GM19043 (cell line): ENCODE measurements around the gene ARPC1B.
"Not testable (repeated sequence)": the region's sequence is repeated elsewhere in the genome, so short reads cannot be mapped to it uniquely, and the experiment has no call there.

Source experiments
- ATAC-seq: cut with Tn5 transposase; IDR thresholded peaks from one replicate; pipeline ENCODE4 v1.9.1; 2021; ENCODE audit warnings: low read depth; ENCODE audit not compliant: unreplicated experiment

Gene ARPC1B

GRCh38 chr7:99407872-99408378 is 33.4 kb downstream of the ARPC1B start:
- no peak for ATAC-seq

GRCh38 chr7:99408379-99409191 is 34.1 kb downstream of the ARPC1B start, which contains the start of the genes BUD31 and PDAP1:
TSS of gene BUD31 (plus strand) at chr7:99408969. CDS start at chr7:99411093, 2,124 bp downstream.
TSS of gene PDAP1 (minus strand) at chr7:99408597. CDS start at chr7:99408548, 49 bp downstream.
- ATAC-seq: peak; percentile 82

GRCh38 chr7:99409192-99409572 is 34.7 kb downstream of the ARPC1B start:
- no peak for ATAC-seq

GRCh38 chr7:99409806-99410205 is 35.3 kb downstream of the ARPC1B start:
- ATAC-seq: no peak

- ATAC-seq: no peak
Observed at GRCh38 chr7:99410635-99411034, 36.1 kb downstream of the ARPC1B start.

- ATAC-seq: not testable (repeated sequence)
Observed at GRCh38 chr7:99415513-99416127, 41.1 kb downstream of the ARPC1B start.

- ATAC-seq: no peak
Observed at GRCh38 chr7:99418260-99418659, 43.7 kb downstream of the ARPC1B start.

- ATAC-seq: no peak
Observed at GRCh38 chr7:99419323-99420021, 44.9 kb downstream of the ARPC1B start.

GRCh38 chr7:99420213-99420612 is 45.7 kb downstream of the ARPC1B start:
- ATAC-seq: no peak

GRCh38 chr7:99420986-99421385 is 46.5 kb downstream of the ARPC1B start:
- ATAC-seq: no peak

- ATAC-seq: no peak
Observed at GRCh38 chr7:99422186-99422585, 47.7 kb downstream of the ARPC1B start.

GRCh38 chr7:99422625-99423024 is 48.1 kb downstream of the ARPC1B start:
- ATAC-seq: no peak

GRCh38 chr7:99424932-99425730 is 50.6 kb downstream of the ARPC1B start:
- no peak for ATAC-seq

- ATAC-seq: no peak
Observed at GRCh38 chr7:99428972-99429566, 54.5 kb downstream of the ARPC1B start.

GRCh38 chr7:99429756-99430155 is 55.2 kb downstream of the ARPC1B start:
- ATAC-seq: no peak

GRCh38 chr7:99431756-99432540 is 57.4 kb downstream of the ARPC1B start:
- ATAC-seq: not testable (repeated sequence)

- ATAC-seq: no peak
Observed at GRCh38 chr7:99433158-99433557, 58.6 kb downstream of the ARPC1B start.

- no peak for ATAC-seq
Observed at GRCh38 chr7:99437946-99438572, 63.5 kb downstream of the ARPC1B start.
